GM23338 (cell line): ENCODE results near the gene EDDM13. TPM values are rescaled to one million over a fixed set of nuclear protein-coding genes. Genes with fewer than 3 reads are reported as not detected.

Experiments used
- ATAC-seq: fragments of 200-7000 bp; cut with Tn5 transposase; 3 replicates; pipeline ENCODE4 v1.9.1; 2020
- DNase-seq: peaks from one replicate; pipeline ENCODE4 v3.0.0-alpha.2; 2015; ENCODE audit warnings: low spot score
- H2AFZ ChIP-seq: fragments of 200-600 bp; sonication (generic); 2 replicates; pipeline ENCODE4 v1.8.0; 2016; ENCODE audit warnings: antibody characterized with exemption, mild to moderate bottlenecking, moderate library complexity
- H3F3A ChIP-seq: fragments of 200-600 bp; sonication (generic); replicated peaks from 2 replicates; pipeline ENCODE4 v1.8.0; 2017; ENCODE audit warnings: antibody characterized with exemption, mixed run types, low read depth
- H3K27ac ChIP-seq: fragments of 200-600 bp; sonication (generic); 2 replicates; pipeline ENCODE4 v1.6.1; 2016; ENCODE audit warnings: low read depth
- H3K27me3 ChIP-seq: fragments of 200-600 bp; sonication (generic); 2 replicates; pipeline ENCODE4 v1.8.0; 2016; ENCODE audit warnings: mild to moderate bottlenecking, mixed run types, moderate library complexity; ENCODE audit not compliant: insufficient read depth
- H3K36me3 ChIP-seq: fragments of 200-600 bp; sonication (generic); 2 replicates; pipeline ENCODE4 v1.8.0; 2016; ENCODE audit warnings: mild to moderate bottlenecking; ENCODE audit not compliant: insufficient read depth
- H3K4me1 ChIP-seq: fragments of 200-600 bp; sonication (generic); 2 replicates; pipeline ENCODE4 v1.8.0; 2016; ENCODE audit warnings: mild to moderate bottlenecking, moderate library complexity; ENCODE audit not compliant: insufficient read depth
- H3K4me2 ChIP-seq: fragments of 200-600 bp; sonication (generic); 2 replicates; pipeline ENCODE4 v1.7.1; 2017; ENCODE audit warnings: mixed run types
- H3K4me3 ChIP-seq: fragments of 200-600 bp; sonication (generic); 2 replicates; pipeline ENCODE4 v1.6.1; 2016; ENCODE audit warnings: mixed run types
- H3K79me2 ChIP-seq: fragments of 200-600 bp; sonication (generic); replicated peaks from 2 replicates; pipeline ENCODE4 v1.8.0; 2017; ENCODE audit warnings: mild to moderate bottlenecking; ENCODE audit not compliant: insufficient read depth
- H3K9me2 ChIP-seq: fragments of 200-600 bp; sonication (generic); 2 replicates; pipeline ENCODE4 v1.8.0; 2017; ENCODE audit not compliant: insufficient read depth
- H4K20me1 ChIP-seq: fragments of 200-600 bp; sonication (generic); replicated peaks from 2 replicates; pipeline ENCODE4 v1.8.0; 2017; ENCODE audit warnings: mild to moderate bottlenecking; ENCODE audit not compliant: insufficient read depth
- H3K27ac Mint-ChIP-seq: 2 replicates; pipeline ENCODE4 v1.8.0; 2020; ENCODE audit warnings: inconsistent platforms, mild to moderate bottlenecking, moderate library complexity, mixed read lengths
- H3K27me3 Mint-ChIP-seq: 3 replicates; pipeline ENCODE4 v1.8.0; 2022; ENCODE audit warnings: low read depth, mild to moderate bottlenecking, moderate library complexity, mixed read lengths, inconsistent platforms; ENCODE audit not compliant: insufficient read depth, poor library complexity
- H3K36me3 Mint-ChIP-seq: 3 replicates; pipeline ENCODE4 v1.8.0; 2021; ENCODE audit warnings: low read depth, mild to moderate bottlenecking, inconsistent platforms, moderate library complexity, mixed read lengths
- H3K4me1 Mint-ChIP-seq: 3 replicates; pipeline ENCODE4 v1.8.0; 2020; ENCODE audit warnings: mild to moderate bottlenecking, inconsistent platforms, mixed read lengths
- H3K4me3 Mint-ChIP-seq: 3 replicates; pipeline ENCODE4 v1.8.0; 2021; ENCODE audit warnings: moderate library complexity, mild to moderate bottlenecking, inconsistent platforms, mixed read lengths
- H3K9me3 Mint-ChIP-seq: 3 replicates; pipeline ENCODE4 v1.8.0; 2020; ENCODE audit warnings: moderate library complexity, mild to moderate bottlenecking, inconsistent platforms, mixed read lengths
- CREB1 ChIP-seq: fragments of 250-450 bp; sonication (Bioruptor Pico); IDR thresholded peaks from 2 replicates; pipeline ENCODE4 v1.5.0; 2020; ENCODE audit warnings: low read depth, mild to moderate bottlenecking, moderate library complexity
- NANOG ChIP-seq: IDR thresholded peaks from 2 replicates; pipeline ENCODE4 v1.6.1; 2016; ENCODE audit warnings: antibody characterized with exemption, borderline replicate concordance
- STAT1 ChIP-seq: IDR thresholded peaks from one replicate; pipeline ENCODE4 v1.6.1; 2016; ENCODE audit warnings: antibody characterized with exemption; ENCODE audit not compliant: unreplicated experiment
- ZNF114 ChIP-seq: fragments of 250-450 bp; sonication (Bioruptor Pico); IDR thresholded peaks from 2 replicates; pipeline ENCODE4 v1.5.0; 2020; ENCODE audit warnings: mild to moderate bottlenecking, moderate library complexity
- ZNF331 ChIP-seq: fragments of 250-450 bp; sonication (Bioruptor Pico); IDR thresholded peaks from 2 replicates; pipeline ENCODE4 v1.5.0; 2020; ENCODE audit warnings: low read depth, mild to moderate bottlenecking, moderate library complexity
- ZNF462 ChIP-seq: fragments of 250-450 bp; sonication (Bioruptor Pico); IDR thresholded peaks from 2 replicates; pipeline ENCODE4 v1.5.0; 2020; ENCODE audit warnings: mild to moderate bottlenecking, moderate library complexity
- polyA plus RNA-seq: library from polyadenylated mRNA; unstranded; fragments of >200 nt; fragmentation: Nextera tagmentation; extraction: Ambion mirVana; gene quantifications from 2 replicates; pipeline ENCODE4 v1.2.1, GENCODE V29; 2016
- total RNA-seq: library from RNA; depleted of rRNA; stranded (reverse); fragments of >200 nt; shearing (Covaris generic); gene quantifications from 2 replicates; pipeline ENCODE4 v1.2.3, GENCODE V29; 2014
- TF ChIP-seq, protein P1 (sequence below), 2 experiments: fragments of 200-600 bp in 1 of 2; sonication (generic) in 1 of 2; conservative IDR thresholded peaks; 2 replicates each; pipeline versions ENCODE4 v1.5.1 to v1.6.1; 2016 to 2017; ENCODE audit warnings: antibody characterized with exemption in 2 of 2, low read depth in 2 of 2, mild to moderate bottlenecking in 2 of 2, moderate library complexity in 1 of 2

EDDM13 gene
- total and polyA plus RNA-seq, 2 experiments from 2014 or later, result 0.68 TPM; not detected in 1

- TF ChIP-seq ZNF462 (CRISPR knock-in tag) (no peak), CREB1 (CRISPR knock-in tag) (no peak), ZNF114 (no peak), STAT1 (no peak)
Observed at GRCh38 chr19:56301886-56302620, 29.5 kb downstream of the EDDM13 start (continued).

GRCh38 chr19:56304243-56304642 lies 31.7 kb downstream of the EDDM13 start:
- Mint-ChIP-seq H3K27me3 (peaks cover 2% of the 10 kb centered on the region), H3K27ac (no peak overlapping the region), H3K4me1 (no peaks in the 10 kb centered on the region), H3K4me3 (no peak overlapping the region), H3K9me3 (no peaks in the 10 kb centered on the region), H3K36me3 (peaks cover 8% of the 10 kb centered on the region; the same call in 1 of the 3 replicates)
- no peaks in the 10 kb centered on the region for H3K27me3 ChIP-seq
- no peak overlapping the region for H2AFZ ChIP-seq
- no peaks in the 10 kb centered on the region for H3K9me2 ChIP-seq
- no peak for DNase-seq
- H3K27ac ChIP-seq, result no peak overlapping the region
- no peaks in the 10 kb centered on the region for H3F3A ChIP-seq
- H3K36me3 ChIP-seq, result no peaks in the 10 kb centered on the region; the same call in 1 of the 2 replicates
- no peak overlapping the region for H3K4me2 ChIP-seq
- H4K20me1 ChIP-seq, result 0 out of 2 replicates have a peak, but pooled peaks cover 3% of the 10 kb centered on the region
- no peak overlapping the region for H3K4me3 ChIP-seq
- no peak for ATAC-seq
- 0 out of 2 replicates have a peak, but pooled peaks cover under 1% of the 10 kb centered on the region for H3K4me1 ChIP-seq
- no peaks in the 10 kb centered on the region for H3K79me2 ChIP-seq
- TF ChIP-seq ZNF114, result no peak
- no peak for TF ChIP-seq ZNF331 (CRISPR knock-in tag)
- no peak for TF ChIP-seq ZNF462 (CRISPR knock-in tag)
- TF ChIP-seq, protein P1, sequence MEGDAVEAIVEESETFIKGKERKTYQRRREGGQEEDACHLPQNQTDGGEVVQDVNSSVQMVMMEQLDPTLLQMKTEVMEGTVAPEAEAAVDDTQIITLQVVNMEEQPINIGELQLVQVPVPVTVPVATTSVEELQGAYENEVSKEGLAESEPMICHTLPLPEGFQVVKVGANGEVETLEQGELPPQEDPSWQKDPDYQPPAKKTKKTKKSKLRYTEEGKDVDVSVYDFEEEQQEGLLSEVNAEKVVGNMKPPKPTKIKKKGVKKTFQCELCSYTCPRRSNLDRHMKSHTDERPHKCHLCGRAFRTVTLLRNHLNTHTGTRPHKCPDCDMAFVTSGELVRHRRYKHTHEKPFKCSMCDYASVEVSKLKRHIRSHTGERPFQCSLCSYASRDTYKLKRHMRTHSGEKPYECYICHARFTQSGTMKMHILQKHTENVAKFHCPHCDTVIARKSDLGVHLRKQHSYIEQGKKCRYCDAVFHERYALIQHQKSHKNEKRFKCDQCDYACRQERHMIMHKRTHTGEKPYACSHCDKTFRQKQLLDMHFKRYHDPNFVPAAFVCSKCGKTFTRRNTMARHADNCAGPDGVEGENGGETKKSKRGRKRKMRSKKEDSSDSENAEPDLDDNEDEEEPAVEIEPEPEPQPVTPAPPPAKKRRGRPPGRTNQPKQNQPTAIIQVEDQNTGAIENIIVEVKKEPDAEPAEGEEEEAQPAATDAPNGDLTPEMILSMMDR (conservative IDR thresholded peaks at IDR 0.05; ENCODE audit: low read depth in 2 of 2), result no peak
- no peak for TF ChIP-seq NANOG
